Fibroblast of the aortic adventitia (primary cell): ENCODE data around the gene NKIRAS1. TPM values are rescaled to one million over a fixed set of nuclear protein-coding genes. Genes with fewer than 3 reads are reported as not detected.
"Not testable (repeated sequence)": the region's sequence is repeated elsewhere in the genome, so short reads cannot be mapped to it uniquely, and the experiment has no call there.

Experiments
- DNase-seq: peaks from one replicate; pipeline ENCODE4 v3.0.0-alpha.2; 2010; ENCODE audit warnings: low read depth
- H3K4me3 ChIP-seq: 2 replicates; pipeline ENCODE4 v1.5.1; 2011; ENCODE audit warnings: low read depth, mild to moderate bottlenecking, control low read depth, low read length, moderate library complexity
- total RNA-seq: library from RNA; depleted of rRNA; stranded (reverse); fragments of >200 nt; gene quantifications from 2 replicates; pipeline ENCODE4 v1.2.3, GENCODE V29; 2012; ENCODE audit warnings: low replicate concordance
- TF ChIP-seq, protein P1 (sequence below): IDR thresholded peaks from 2 replicates; pipeline ENCODE4 v1.5.1; 2011; ENCODE audit warnings: mild to moderate bottlenecking, low read length, control low read depth, inconsistent platforms; ENCODE audit not compliant: insufficient read depth

Gene NKIRAS1
- total RNA-seq, 1 donor: 20.9 TPM

DNA sequence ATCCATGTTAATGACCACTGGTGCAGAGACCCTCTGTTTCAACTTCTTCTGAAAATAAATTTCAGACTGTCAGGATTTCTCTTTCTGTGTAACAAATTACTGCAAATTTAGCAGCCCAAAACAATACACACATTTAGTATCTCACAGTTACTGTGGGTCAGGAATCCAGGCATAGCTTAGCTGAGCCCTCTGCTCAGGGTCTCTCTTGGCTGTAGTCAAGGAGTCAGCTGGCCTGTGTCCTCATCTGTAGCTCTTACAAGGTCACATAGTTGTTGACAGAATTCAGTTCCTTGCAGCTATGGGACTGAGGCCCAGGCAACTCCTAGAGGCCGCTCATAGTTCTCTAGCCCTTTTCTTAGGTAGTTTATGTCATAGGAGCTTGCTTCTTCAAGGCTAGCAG is 51.9 kb downstream of the NKIRAS1 start:
- no peak for DNase-seq
- H3K4me3 ChIP-seq: no peak overlapping the region
- TF ChIP-seq, protein P1, sequence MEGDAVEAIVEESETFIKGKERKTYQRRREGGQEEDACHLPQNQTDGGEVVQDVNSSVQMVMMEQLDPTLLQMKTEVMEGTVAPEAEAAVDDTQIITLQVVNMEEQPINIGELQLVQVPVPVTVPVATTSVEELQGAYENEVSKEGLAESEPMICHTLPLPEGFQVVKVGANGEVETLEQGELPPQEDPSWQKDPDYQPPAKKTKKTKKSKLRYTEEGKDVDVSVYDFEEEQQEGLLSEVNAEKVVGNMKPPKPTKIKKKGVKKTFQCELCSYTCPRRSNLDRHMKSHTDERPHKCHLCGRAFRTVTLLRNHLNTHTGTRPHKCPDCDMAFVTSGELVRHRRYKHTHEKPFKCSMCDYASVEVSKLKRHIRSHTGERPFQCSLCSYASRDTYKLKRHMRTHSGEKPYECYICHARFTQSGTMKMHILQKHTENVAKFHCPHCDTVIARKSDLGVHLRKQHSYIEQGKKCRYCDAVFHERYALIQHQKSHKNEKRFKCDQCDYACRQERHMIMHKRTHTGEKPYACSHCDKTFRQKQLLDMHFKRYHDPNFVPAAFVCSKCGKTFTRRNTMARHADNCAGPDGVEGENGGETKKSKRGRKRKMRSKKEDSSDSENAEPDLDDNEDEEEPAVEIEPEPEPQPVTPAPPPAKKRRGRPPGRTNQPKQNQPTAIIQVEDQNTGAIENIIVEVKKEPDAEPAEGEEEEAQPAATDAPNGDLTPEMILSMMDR: no peak

DNA sequence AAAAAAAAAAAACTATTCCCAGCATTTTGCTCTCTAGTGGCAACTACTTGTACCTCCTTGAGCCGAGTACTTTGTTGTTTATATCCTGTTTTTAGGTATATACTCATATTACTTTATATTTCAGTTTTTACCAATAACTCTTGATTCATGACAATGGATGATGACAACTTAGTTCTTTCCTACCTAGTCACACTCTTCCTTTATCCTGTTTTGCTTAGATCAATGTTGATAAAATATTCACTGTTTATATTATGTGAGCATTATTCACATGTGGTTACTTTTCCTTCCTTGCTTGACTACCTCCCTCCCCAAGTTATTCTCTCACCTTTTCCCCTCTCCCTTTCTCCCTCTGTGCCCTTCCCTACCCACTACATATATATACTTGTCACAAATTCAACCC is 53.7 kb downstream of the NKIRAS1 start:
- no peak for DNase-seq

DNA sequence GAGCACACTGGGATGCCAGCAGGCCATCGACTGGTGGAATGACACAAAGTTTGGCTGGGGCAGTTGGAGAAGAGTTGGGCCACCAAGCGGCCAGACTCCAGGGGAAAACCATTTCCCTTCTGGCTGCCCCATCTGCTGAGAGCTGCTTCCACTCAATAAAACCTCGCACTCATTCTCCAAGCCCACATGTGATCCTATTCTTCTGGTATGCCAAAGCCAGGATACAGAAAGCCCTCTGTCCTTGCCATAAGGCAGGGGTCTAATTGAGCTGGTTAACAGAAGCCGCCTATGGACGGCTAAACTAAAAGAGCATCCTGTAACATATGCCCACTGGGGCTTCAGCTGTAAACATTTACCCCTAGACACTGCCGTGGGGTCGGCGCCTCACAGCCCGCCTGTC is 55.1 kb downstream of the NKIRAS1 start:
- TF ChIP-seq, protein P1: no peak
- H3K4me3 ChIP-seq: no peak overlapping the region
- DNase-seq: no peak

More for the DNA sequence above, 53.7 kb downstream of the NKIRAS1 start:
- TF ChIP-seq, protein P1: no peak
- no peak overlapping the region for H3K4me3 ChIP-seq

DNA sequence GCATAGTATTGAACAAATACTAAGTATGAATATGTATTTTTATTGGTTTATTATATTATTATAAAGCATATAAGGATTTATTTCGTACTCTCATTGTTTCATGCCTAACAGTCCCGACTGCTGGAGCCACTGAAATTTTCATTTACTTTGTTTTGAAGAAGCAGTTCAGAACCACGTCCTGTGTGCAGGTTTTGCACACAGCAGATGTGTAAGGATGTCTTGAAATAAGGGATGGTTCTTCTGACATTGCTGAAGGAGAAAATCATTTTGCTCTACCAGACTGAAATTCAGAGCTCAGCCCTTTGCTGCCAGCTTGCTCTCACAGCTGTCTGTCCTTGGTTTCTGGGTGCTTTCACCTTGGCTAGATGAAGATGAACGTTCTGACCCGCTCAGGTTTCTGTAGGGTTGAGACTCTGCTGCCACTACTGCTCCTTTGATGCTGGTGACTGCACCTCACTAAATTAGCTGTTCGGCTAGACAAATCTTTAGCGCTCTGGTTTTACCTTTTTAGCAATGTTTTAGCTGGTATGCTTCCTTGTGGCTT is 56.9 kb downstream of the NKIRAS1 start:
- no peak for DNase-seq
- H3K4me3 ChIP-seq: no peak overlapping the region
- TF ChIP-seq, protein P1: no peak

DNA sequence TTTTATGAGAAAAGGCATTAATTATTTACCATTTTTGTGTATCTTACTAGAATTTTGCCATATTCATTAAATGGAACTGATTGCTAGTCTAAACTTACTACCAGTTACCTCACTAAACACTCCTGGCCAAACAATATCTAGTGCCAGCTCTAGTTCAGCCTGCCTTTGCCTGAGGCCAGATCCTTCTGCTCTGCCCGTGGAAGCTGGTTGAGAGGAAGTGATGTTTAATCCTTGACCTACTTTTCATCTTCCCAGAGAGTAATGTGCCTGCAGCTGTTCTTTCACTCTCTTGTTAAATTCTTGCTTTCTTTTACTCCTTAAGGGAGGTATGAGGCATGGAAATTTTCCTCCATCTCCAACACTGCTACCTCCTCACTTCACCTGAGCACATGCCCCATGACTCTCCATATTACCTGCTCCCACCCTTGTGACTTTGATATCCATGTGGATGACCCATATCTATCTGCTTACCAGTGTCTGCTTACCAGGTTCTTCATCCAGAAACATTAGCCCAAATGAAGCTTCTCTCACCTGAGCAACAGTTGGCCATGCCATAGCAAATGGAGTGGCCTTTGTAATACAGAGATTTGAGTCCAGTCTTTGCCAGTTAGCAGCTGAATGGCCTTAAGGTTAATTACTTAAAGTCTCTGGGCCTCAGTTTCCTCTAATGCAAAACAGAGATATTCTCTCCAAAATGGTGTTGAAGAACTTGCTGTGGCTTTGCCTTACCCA is 57.6 kb downstream of the NKIRAS1 start:
- TF ChIP-seq, protein P1: no peak
- no peak overlapping the region for H3K4me3 ChIP-seq
- peak; percentile 27 for DNase-seq

DNA sequence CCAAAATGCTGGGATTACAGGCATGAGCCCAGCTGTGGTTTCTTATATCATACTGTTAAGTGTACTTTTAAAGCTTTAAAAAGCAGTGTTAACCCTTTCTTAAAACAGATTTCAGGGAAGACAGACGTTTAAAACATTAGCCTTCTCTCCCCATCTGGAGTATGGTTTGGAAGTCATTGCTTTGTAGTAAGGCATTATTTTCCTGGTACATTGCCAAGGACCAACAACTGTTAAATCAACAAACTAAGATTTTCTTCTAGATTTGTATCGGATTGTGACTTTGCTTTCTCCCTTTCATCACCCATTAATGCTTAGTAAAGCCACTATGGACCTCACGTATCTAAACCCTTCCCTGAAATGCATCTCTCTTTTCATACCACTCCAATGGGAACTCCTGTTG is 60.5 kb downstream of the NKIRAS1 start:
- no peak overlapping the region for H3K4me3 ChIP-seq
- TF ChIP-seq, protein P1: no peak
- peak; percentile 18 for DNase-seq

DNA sequence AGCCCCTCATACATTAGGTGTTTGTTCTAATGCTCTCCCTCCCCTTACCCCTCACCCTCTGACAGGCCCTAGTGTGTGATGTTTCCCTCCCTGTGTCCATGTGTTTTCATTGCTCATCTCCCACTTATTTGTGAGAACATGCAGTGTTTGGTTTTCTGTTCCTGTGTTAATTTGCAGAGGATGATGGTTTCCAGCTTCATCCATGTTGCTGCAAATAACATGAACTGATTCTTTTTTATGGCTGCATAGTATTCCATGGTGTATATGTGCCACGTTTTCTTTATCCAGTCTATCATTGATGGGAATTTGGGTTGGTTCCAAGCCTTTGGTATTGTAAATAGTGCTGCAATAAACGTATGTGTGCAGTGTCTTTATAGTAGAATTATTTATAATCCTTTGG is 67.3 kb downstream of the NKIRAS1 start:
- not testable (repeated sequence) for DNase-seq, H3K4me3 ChIP-seq
